GM19452 (cell line): ENCODE data around the gene CNOT3.
A peak's percentile ranks its signal among the peaks of the same experiment; 100 is the strongest.

ENCODE experiments used
- ATAC-seq: cut with Tn5 transposase; IDR thresholded peaks from one replicate; pipeline ENCODE4 v1.9.1; 2021; ENCODE audit not compliant: unreplicated experiment

CNOT3 gene

GRCh38 chr19:54147676-54148075 lies 10.1 kb downstream of the CNOT3 start:
- no peak for ATAC-seq

- ATAC-seq, result no peak
These were observed 10.6 kb downstream of the CNOT3 start for GRCh38 chr19:54148158-54148557.

DNA sequence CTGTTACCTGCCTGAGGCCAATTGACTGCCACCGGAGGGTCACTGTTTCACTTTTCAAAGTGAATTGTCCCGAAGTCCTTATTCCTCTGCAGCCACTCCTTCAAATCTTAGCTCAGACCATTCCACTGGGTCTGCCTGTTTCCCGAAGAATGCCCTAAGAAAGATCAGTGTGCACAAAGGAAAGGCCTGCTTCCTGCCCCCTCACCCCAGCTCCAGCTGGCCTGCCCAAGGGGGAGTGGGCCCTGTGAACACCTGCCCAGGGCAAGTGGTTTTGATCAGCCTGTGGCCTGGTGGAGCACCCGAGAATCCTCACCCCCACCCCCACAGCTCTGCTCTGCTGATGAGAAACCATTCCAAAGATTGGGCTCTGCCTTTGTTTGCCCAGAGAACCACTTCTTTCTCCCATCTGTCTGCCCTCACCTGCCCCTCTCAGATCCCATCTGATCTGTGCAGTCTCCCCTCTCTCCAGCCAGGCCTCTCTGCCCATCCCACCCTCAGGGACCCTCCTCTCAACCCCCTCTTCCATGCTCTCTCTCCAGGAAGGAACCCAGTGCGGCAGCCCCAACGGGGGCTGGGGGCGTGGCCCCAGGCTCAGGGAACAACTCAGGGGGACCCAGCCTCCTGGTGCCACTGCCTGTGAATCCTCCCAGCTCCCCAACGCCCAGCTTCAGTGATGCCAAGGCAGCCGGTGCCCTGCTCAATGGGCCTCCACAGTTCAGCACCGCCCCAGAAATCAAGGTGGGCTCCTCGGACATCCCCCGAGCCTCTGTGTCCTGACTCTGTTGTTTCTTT lies 11.7 kb downstream of the CNOT3 start:
- no peak for ATAC-seq

- no peak for ATAC-seq
These were observed 13.9 kb downstream of the CNOT3 start for GRCh38 chr19:54151362-54152035.

- ATAC-seq, result no peak
These were observed 14.7 kb downstream of the CNOT3 start for GRCh38 chr19:54152267-54152666.

DNA sequence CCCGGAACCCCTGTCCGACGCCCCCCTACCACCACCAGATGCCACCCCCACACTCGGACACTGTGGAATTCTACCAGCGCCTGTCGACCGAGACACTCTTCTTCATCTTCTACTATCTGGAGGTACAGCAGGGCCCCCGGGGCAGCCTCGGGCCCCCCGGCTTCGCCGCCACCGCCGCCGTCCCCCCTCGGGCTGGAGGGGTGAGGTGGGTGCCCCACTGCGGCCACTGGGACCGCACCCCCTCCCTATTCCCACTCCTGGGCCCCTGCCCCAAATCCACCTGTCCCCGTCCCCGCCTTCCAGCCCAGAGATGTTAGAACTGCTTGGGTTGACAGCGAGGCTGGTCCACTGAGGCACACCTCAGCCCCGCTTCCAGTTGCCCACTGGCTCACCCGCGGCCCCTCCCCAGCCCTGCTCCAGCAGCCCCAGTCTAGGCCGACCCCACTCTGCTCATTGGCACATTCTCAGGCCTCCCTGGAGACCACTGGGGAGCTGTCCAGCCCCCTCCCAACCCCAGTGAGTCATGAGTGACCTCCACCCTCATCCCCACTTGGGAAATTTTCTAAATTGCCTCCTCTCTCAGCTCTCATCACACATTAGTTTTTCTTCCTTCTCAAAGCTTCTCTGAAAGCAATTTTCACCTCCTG lies 15.4 kb downstream of the CNOT3 start:
- no peak for ATAC-seq

GRCh38 chr19:54153731-54154326 lies 16.3 kb downstream of the CNOT3 start:
- ATAC-seq, result no peak

DNA sequence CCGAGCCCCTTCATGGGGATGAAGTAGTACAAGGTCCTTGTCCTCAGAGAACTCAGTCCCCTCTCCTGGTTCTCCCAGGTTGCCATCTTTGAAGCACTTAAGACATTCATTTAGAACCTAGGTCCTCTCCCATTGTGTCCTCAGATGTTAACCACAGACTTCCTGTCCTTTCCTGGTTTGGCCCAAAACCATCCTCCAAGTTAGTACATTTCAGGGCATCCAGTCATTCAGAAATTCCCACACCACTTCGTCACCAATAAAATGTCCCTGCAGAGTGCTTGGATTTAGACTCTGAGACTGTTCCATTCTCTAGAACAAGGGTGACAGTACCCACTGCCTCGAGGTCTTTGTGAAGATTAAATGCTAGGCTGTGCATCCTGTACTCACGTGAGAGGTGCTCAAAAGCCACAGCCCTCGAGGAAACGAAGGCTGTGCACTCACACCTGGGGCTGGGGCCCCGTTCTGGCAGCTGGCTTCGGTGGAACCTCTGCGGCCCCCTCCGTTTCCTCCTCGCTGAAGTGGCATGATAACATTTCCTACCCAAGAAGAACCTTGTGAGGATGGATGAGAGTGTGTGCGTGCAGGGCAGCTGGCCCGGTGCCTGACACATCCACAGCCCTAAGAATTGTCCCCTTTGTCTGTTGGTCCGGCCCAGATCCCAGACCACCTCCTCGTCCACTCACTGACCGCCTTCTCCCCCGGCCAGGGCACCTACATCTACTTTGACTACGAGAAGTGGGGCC lies 17.2 kb downstream of the CNOT3 start:
- no peak for ATAC-seq

- no peak for ATAC-seq
These were observed 18.1 kb downstream of the CNOT3 start for GRCh38 chr19:54155694-54156093.

DNA sequence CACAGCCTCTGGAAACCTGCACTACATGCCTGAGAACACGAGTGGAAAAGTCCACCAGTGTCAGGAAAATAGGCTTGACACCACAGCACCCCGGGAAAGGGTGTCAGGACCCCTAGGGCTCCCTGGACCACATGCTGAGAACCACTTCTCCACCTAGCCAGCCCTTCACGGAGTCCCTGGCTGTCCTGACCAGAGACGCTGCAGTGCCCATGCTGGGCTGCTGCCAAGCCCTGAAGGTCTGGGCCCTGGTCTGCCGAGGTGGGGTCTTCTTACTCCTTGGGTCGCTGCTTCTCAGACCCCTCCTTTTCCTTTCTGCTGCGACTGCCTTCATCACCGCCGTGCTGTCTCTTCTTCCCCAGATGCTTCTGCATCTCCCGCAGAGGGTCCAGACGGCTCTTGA lies 18.9 kb downstream of the CNOT3 start:
- ATAC-seq, result no peak

- ATAC-seq, result no peak
These were observed 19.4 kb downstream of the CNOT3 start for GRCh38 chr19:54156953-54157352.

GRCh38 chr19:54158812-54159351 lies 21.3 kb downstream of the CNOT3 start:
- ATAC-seq, result no peak

GRCh38 chr19:54159352-54160181 lies 22.0 kb downstream of the CNOT3 start, which contains the start of gene LENG1:
Gene LENG1, minus strand, starts transcription at chr19:54159721. Its CDS starts 26 bp downstream, at chr19:54159695.
- peak; percentile 87 for ATAC-seq

DNA sequence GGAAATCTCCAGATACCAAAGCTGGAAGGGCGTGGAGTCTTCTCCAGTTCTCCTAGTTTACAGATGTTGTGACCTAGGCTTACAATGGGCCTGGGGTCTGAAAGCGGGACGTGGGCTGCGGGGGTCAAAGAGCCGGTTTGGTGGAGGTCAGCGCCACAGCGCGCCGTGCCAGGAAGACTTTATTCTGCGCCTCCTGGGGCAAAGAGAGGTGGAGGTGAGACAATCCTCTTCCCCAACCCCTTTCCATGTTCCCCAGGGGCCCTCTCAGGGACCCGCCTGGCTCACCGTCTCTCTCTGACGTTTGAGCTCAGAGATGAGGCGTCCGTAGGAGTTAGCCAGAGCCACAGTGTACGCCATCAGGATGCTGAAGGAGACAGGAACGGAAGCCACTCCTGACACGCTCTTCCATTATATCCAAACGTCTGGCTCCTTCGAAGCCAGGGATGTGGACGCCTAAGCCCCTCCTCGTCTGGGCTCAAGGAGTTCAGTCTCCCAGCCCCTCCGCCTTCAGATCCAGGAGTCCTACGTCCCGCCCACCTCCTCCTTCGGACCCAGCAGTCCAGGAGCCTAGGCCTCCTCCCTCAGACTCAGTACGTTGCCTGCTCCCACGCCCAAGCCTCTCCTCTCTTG lies 22.7 kb downstream of the CNOT3 start:
- ATAC-seq, result no peak

GRCh38 chr19:54160854-54161253 lies 23.3 kb downstream of the CNOT3 start:
- ATAC-seq, result no peak

DNA sequence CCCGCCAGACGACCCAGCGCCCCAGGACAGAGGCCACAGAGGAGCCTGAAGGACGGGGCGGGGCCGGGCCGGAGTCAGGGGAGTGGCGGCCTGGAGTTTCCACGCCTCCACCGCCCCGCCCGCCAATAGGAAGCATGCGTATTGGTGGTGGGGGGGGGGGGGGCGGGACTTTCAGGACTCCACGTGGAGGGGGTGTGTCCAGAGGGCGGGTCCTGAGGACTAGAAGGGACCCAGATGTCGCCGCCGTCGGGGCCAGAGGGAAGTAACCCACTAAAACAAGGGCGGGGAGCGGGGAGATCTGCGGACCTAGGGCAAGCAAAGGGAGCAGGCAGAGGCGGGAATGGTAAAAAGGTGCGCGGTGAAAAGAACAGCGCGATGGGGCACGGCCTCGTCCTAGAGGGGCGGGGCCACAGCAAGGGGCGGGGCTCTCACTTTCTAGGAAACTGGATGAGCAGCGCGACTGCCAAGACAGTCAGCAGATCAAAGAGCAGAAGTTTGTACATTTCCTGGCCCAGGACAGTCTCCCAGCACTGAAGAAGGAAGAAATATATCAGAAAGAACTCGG lies 24.8 kb downstream of the CNOT3 start:
- no peak for ATAC-seq

- ATAC-seq, result no peak
These were observed 25.3 kb downstream of the CNOT3 start for GRCh38 chr19:54162884-54163283.

- ATAC-seq, result no peak
These were observed 27.0 kb downstream of the CNOT3 start for GRCh38 chr19:54164369-54165068.
